HepG2 (cell line): ENCODE results near the gene AKAP8L. TPM values are rescaled to one million over a fixed set of nuclear protein-coding genes. Genes with fewer than 3 reads are reported as not detected.
A peak's percentile ranks its signal among the peaks of the same experiment; 100 is the strongest.

Source experiments
- ARHGAP35 ChIP-seq: sonication (generic); formaldehyde crosslinking; IDR thresholded peaks from 2 replicates; pipeline ENCODE4 v1.9.0; 2022; ENCODE audit warnings: mild to moderate bottlenecking, inconsistent platforms, moderate library complexity, missing genetic modification reagents, borderline replicate concordance
- ARID4A ChIP-seq: sonication (generic); formaldehyde crosslinking; IDR thresholded peaks from 2 replicates; pipeline ENCODE4 v1.5.0; 2020; ENCODE audit warnings: mild to moderate bottlenecking, missing genetic modification reagents, borderline replicate concordance
- ARID5B ChIP-seq: IDR thresholded peaks from 2 replicates; pipeline ENCODE4 v1.4.0; 2020; ENCODE audit warnings: mild to moderate bottlenecking, missing genetic modification reagents
- CCDC6 ChIP-seq: sonication (generic); formaldehyde crosslinking; IDR thresholded peaks from 2 replicates; pipeline ENCODE4 v1.8.1; 2022; ENCODE audit warnings: mild to moderate bottlenecking, missing genetic modification reagents, moderate library complexity
- GMEB1 ChIP-seq: sonication (generic); formaldehyde crosslinking; IDR thresholded peaks from 2 replicates; pipeline ENCODE4 v1.5.1; 2020; ENCODE audit warnings: missing genetic modification reagents, mild to moderate bottlenecking, borderline replicate concordance
- POLR2AphosphoS5 ChIP-seq: IDR thresholded peaks from 2 replicates; pipeline ENCODE4 v1.6.1; 2012; ENCODE audit warnings: low read depth, low read length
- SAP130 ChIP-seq: IDR thresholded peaks from 2 replicates; pipeline ENCODE4 v1.6.1; 2016; ENCODE audit warnings: low read depth
- TAF1 ChIP-seq: sonication (generic); formaldehyde crosslinking; IDR thresholded peaks from 2 replicates; pipeline ENCODE4 v1.4.0; 2020; ENCODE audit warnings: missing genetic modification reagents
- TEAD3 ChIP-seq: optimal IDR thresholded peaks from 2 replicates; pipeline ENCODE3; 2016; ENCODE audit warnings: borderline replicate concordance
- ZBTB14 ChIP-seq: sonication (generic); formaldehyde crosslinking; IDR thresholded peaks from 2 replicates; pipeline ENCODE4 v1.4.0; 2020; ENCODE audit warnings: missing genetic modification reagents
- ZNF17 ChIP-seq: sonication (generic); formaldehyde crosslinking; IDR thresholded peaks from 2 replicates; pipeline ENCODE4 v1.5.0; 2020; ENCODE audit warnings: mild to moderate bottlenecking, missing genetic modification reagents
- ZNF687 ChIP-seq: sonication (generic); formaldehyde crosslinking; IDR thresholded peaks from 2 replicates; pipeline ENCODE4 v1.5.1; 2020; ENCODE audit warnings: mild to moderate bottlenecking, missing genetic modification reagents, moderate library complexity
- polyA plus RNA-seq, 8 experiments: library from polyadenylated mRNA; depleted of rRNA in 3 of 8; stranded (reverse) in 7 of 8; unstranded in 1 of 8; fragments of >200 nt; fragmentation: Illumina TruSeq in 4 of 8; extraction: Trizol in 4 of 8; gene quantifications; 2 replicates each; pipeline versions ENCODE4 v1.2.1 to v1.2.3, GENCODE V29; 2011 to 2016; ENCODE audit warnings: low read depth in 4 of 8, missing spikeins in 1 of 8, mixed read lengths in 1 of 8; ENCODE audit not compliant: insufficient read depth in 1 of 8
- total RNA-seq, 5 experiments: library from RNA; depleted of rRNA; stranded (reverse); fragments of >200 nt; fragmentation: Illumina TruSeq; extraction: Trizol; gene quantifications; 2 replicates each; pipeline ENCODE4 v1.2.3, GENCODE V29; 2016; ENCODE audit warnings: low read depth in 1 of 5

Gene AKAP8L
- total and polyA plus RNA-seq, 2 of the 13 experiments (the other 11 are each of a cell fraction or from before 2014, with no cell fraction given), result 48.2 to 49.6 TPM

- TF ChIP-seq TAF1, result peak; percentile 61
- peak; percentile 43; the same call in 1 of the 2 replicates for TF ChIP-seq POLR2AphosphoS5
- TF ChIP-seq CCDC6 (CRISPR knock-in tag), result peak; percentile 9; the same call in 1 of the 2 replicates
- TF ChIP-seq ARID4A, result peak; percentile 33; the same call in 1 of the 2 replicates
- peak; percentile 81 for TF ChIP-seq GMEB1 (CRISPR knock-in tag)
- no peak for TF ChIP-seq ZNF17 (CRISPR knock-in tag)
- peak; percentile 31; the same call in 1 of the 2 replicates for TF ChIP-seq SAP130
- TF ChIP-seq ZBTB14 (CRISPR knock-in tag), result peak; percentile 89
- peak; percentile 10 for TF ChIP-seq TEAD3
- 0 out of 2 replicates have a peak, but pooled peaks have one; percentile 12 for TF ChIP-seq ARID5B (CRISPR knock-in tag)
- TF ChIP-seq ZNF687 (CRISPR knock-in tag), result peak; percentile 48
- peak; percentile 64; the same call in 1 of the 2 replicates for TF ChIP-seq ARHGAP35 (CRISPR knock-in tag)
Measured at GRCh38 chr19:15332311-15332996, 86.3 kb downstream of the AKAP8L start, which contains the start of gene BRD4 (continued).
